Transverse colon (tissue), 4 donors: ENCODE data around the gene FCF1.

ENCODE experiments used
- CTCF ChIP-seq, 5 experiments: fragments of 200-600 bp in 3 of 5; fragments of 450-650 bp in 2 of 5; sonication (generic) in 3 of 5; IDR thresholded peaks; 1 replicate in 2 of 5; 2 replicates in 3 of 5; pipeline ENCODE4 v1.5.1; 2016 to 2017; ENCODE audit warnings: antibody characterized with exemption in 5 of 5, inconsistent platforms in 3 of 5, mild to moderate bottlenecking in 2 of 5, moderate library complexity in 1 of 5
- EP300 ChIP-seq: sonication (generic); formaldehyde crosslinking; IDR thresholded peaks from one replicate; pipeline ENCODE4 v1.6.1; 2017; ENCODE audit warnings: antibody characterized with exemption, low read depth
- POLR2A ChIP-seq: fragments of 450-650 bp; IDR thresholded peaks from one replicate; pipeline ENCODE4 v1.6.1; 2016; ENCODE audit warnings: antibody characterized with exemption, mild to moderate bottlenecking, moderate library complexity
- POLR2AphosphoS5 ChIP-seq, 3 donors: sonication (generic); formaldehyde crosslinking; IDR thresholded peaks; one replicate each; pipeline ENCODE4 v1.6.1; 2016; ENCODE audit warnings: antibody characterized with exemption in 3 of 3

- no peak for TF ChIP-seq POLR2A
- no peak for TF ChIP-seq CTCF (IDR thresholded peaks at IDR 0.05)
- no peak for TF ChIP-seq POLR2AphosphoS5 (IDR thresholded peaks at IDR 0.05)
- TF ChIP-seq EP300: no peak
These were observed 1.3 kb upstream of the FCF1 start for GRCh38 chr14:74711651-74712050.
